GM21825 (cell line): ENCODE measurements around the gene BTBD3.
A peak's percentile ranks its signal among the peaks of the same experiment; 100 is the strongest.

Experiments used
- ATAC-seq: cut with Tn5 transposase; IDR thresholded peaks from one replicate; pipeline ENCODE4 v1.9.1; 2021; ENCODE audit warnings: mild to moderate bottlenecking, moderate library complexity; ENCODE audit not compliant: unreplicated experiment

The BTBD3 gene

GRCh38 chr20:11917663-11918062, at the start of gene BTBD3:
TSS of gene BTBD3 (plus strand) at chr20:11917893. CDS start at chr20:11918276, 383 bp downstream.
- peak; percentile 95 for ATAC-seq

DNA sequence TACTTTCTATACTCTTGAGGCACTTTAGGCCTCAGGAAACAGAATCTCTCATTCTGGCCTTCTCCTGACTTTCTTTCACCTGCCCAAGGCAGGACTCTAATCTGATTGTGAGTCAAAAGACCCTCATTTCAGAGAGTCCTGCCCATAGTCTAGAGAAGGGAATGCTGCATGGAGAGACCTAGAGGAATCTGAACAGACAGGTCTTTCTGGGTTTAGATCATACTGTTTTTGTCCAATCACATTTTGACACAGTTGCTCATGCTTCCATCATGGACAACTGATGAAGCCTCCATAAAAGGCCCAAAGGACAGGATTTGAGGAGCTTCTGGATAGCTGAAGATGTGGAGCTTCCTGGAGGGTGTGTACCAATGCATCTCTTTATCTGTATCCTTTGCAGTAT, 48.1 kb upstream of the BTBD3 start:
- no peak for ATAC-seq

DNA sequence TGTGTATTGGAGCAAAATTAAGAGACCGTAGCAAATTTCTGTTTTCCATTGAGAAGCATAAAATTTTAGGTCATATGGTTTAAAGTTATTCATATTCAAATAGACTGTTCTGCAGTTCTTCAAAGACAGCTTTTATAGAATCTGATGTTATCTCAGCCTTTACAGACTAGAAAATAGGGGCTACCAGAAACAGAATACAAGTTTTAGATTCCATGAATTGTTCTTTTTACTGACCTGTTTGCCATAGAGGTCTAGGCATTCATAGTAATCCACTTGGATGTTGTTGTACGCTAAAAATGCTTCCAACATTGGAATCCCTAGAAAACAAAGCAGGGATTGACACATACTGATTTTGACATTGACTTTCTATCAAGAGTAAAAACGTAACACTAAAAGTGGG, 47.3 kb upstream of the BTBD3 start:
- no peak for ATAC-seq

GRCh38 chr20:11876555-11876954, 41.1 kb upstream of the BTBD3 start:
- ATAC-seq: no peak

GRCh38 chr20:11880680-11881079, 37.0 kb upstream of the BTBD3 start:
- no peak for ATAC-seq

GRCh38 chr20:11881449-11881848, 36.2 kb upstream of the BTBD3 start:
- ATAC-seq: no peak

DNA sequence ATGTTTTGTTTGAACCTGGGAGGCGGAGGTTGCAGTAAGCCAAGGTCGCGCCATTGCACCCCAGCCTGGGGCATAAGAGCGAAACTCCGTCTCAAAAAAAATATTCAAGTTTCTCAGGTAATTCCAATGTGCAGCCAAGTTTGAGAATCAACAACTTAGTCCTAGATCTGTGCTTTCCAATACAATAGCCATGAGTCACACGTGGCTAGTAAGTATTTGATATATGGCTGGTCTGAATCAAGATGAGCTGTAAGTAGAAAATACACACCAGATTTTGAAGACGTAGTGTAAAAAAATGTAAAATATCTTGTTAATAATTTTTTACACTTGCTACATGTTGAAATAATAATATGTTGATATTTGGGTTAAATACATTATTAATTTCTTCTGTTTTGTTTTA, 35.0 kb upstream of the BTBD3 start:
- ATAC-seq: no peak

DNA sequence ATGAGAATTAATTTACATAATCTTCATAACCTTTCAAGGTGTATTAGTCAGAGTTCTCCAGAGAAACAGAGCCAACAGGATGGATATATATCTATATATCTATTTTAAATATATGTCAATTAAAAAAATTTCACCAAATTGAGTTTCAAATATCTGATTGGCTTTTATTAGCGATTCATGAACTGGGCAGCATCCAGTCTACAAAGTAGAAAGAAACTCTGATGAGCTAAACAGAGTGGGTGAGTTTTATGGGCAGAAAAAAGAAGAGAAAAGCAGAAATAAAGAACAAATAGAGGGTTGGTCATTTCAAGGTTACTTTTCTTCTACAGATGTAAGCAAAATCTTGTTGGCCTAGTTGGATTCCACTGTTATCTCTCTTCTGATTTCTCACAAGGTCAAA, 29.0 kb upstream of the BTBD3 start:
- no peak for ATAC-seq

GRCh38 chr20:11890331-11891076, 27.2 kb upstream of the BTBD3 start:
- peak; percentile 71 for ATAC-seq

GRCh38 chr20:11891077-11891775, 26.5 kb upstream of the BTBD3 start:
- ATAC-seq: peak; percentile 39

GRCh38 chr20:11891776-11892545, 25.7 kb upstream of the BTBD3 start:
- peak; percentile 62 for ATAC-seq

DNA sequence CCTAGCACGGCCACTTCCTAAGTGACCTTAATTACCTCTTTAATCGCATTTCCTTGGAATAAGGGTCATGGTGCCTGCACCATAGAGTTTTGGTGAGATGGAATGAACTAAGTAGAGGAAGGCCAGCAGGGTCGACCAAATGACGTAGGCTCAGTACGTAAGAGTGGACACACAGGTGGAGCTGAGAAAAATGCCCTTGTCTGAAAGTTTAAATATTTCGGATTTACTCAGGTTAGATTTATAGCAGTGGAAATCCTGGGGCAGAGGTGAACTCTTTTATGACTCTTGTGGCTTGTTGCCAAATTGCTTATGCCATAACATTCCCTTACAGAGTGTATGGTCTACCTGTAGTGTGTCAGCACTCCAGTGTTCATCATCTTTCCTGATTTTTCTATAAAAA, 23.6 kb upstream of the BTBD3 start:
- no peak for ATAC-seq

GRCh38 chr20:11895861-11896387, 21.8 kb upstream of the BTBD3 start:
- no peak for ATAC-seq

DNA sequence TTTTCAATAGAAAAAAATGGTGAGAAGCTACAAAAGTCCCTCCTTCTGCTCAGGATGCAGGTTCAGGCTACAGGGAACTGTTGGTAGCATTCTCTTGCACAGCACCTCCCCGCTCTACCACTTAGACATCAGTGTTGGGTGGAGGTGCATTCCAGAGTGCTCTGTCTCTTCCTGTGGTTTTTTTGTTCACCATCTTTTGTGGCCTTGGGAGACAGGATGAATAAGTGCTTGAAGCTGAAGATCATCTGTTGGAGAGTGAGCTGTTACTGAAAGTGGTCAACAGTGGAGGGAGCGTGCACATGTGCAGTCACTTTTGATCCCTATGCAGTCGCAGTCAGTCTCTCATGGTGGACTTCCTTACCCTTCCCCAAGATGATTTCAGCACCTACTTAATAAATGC, 16.6 kb upstream of the BTBD3 start:
- ATAC-seq: no peak

GRCh38 chr20:11902285-11902697, 15.4 kb upstream of the BTBD3 start:
- ATAC-seq: no peak

GRCh38 chr20:11905460-11906179, 12.1 kb upstream of the BTBD3 start:
- ATAC-seq: no peak

DNA sequence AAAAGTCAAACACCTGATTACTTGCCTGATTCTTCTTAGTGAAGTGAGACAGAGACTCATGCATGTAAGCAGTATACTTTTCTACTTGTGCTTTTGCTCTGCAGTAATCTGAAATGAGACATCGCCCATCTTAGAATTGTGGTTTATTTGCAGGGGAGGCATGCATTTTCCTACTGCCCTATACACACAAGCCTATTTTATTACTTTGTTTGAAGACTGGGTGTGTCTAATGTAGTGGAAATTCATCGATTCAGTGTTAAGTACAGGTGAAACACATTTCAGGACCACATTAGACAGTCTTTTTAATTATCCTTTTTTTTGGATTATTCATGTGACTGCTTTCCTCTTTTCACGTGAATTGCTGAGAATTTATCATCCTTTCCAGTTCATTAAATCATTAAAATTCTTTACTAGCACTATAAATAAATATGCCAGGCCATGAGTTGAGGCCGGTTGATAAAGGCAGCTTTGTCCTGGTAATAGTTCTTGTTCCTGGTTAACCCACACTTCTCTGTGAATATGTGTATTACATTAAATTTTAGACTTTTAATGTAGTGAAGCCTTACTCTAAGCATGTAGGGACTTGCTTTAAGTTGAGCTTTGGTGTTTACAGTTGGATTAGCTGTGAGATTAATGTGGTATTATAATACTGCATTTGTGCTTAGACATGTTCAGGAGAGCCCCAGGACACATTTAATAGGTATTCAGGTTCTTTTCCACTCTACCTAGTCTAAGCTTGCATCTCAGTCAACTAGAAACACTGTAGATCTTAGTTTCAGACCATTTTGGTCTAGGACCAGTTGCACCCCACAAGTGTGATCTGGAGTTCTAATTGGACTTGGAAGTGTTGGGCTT, 10.8 kb upstream of the BTBD3 start:
- ATAC-seq: no peak

DNA sequence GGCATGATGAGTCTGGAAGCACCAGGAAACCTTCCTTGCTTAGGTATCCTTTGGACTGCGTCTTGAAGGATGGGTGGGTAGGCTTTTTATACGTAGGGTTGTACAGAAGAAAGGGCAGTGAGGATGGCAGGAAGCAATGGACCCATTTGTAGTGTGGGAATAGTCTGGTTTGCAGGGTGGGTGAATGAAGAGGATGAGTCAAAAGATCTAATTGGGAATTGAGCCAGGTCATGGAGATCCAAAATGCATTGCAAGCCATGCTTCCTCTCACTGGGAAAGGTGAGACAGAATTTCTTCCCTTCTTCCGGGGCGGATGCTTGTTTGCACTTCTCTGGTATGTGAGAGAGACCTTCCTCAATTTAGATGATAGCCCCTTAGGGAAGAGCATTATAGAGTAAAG, 10.1 kb upstream of the BTBD3 start:
- ATAC-seq: no peak

DNA sequence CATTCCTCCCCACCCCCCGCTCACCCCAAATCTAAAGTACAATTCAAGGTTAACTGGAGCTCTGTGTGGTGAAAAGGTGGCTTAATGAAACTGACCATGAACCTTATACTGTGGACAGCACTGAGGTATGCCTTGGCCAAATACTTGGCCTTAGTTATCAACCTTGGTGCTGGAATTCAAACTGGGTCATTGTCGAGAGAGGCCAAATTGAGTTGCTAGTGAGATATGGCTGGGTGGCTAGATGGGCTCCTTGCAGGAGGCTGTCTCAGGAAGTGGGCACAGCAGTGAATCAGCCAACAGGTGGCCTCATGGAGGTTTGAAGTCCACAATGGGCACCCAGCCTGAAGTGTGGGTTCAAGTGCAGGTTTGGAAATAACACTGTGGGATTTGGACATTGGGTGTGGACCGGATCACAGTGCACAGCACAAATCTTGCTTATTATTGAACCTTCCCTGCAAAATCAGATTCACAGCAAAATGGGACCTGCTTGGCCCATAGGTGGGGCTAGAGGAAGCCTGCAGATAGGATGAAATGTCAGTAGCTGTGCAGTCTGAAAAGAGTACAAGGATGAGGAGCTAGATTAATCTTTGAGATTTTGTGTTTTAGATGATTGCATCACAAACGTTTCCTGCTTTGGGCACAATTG, 5.6 kb upstream of the BTBD3 start:
- ATAC-seq: no peak
